PFSK-1 (cell line): ENCODE measurements around the gene TPCN1.

Experiments used
- FOXP2 ChIP-seq: optimal IDR thresholded peaks from 2 replicates; pipeline ENCODE3; 2011; ENCODE audit warnings: borderline replicate concordance, control low read depth, inconsistent platforms; ENCODE audit not compliant: insufficient read depth; ENCODE audit errors: extremely low read length, extremely low read depth
- POLR2AphosphoS5 ChIP-seq: IDR thresholded peaks from 2 replicates; pipeline ENCODE4 v1.6.1; 2012; ENCODE audit warnings: low read depth, mild to moderate bottlenecking, control low read depth, low read length, moderate library complexity
- SIN3A ChIP-seq: IDR thresholded peaks from 2 replicates; pipeline ENCODE4 v1.6.1; 2012; ENCODE audit warnings: mild to moderate bottlenecking, low read length, moderate library complexity, borderline replicate concordance; ENCODE audit not compliant: insufficient read depth
- TAF1 ChIP-seq: IDR thresholded peaks from 2 replicates; pipeline ENCODE4 v1.6.1; 2012; ENCODE audit warnings: low read length, control low read depth, borderline replicate concordance; ENCODE audit not compliant: insufficient read depth
- TF ChIP-seq, protein P1 (sequence below), 2 experiments: IDR thresholded peaks; 2 replicates each; pipeline versions ENCODE4 v1.6.1 to v1.8.0; 2011 to 2012; ENCODE audit warnings: low read depth in 2 of 2, low read length in 2 of 2, control low read depth in 1 of 2, inconsistent platforms in 1 of 2, mild to moderate bottlenecking in 1 of 2, moderate library complexity in 1 of 2; ENCODE audit not compliant: insufficient read depth in 1 of 2

TPCN1 gene

DNA sequence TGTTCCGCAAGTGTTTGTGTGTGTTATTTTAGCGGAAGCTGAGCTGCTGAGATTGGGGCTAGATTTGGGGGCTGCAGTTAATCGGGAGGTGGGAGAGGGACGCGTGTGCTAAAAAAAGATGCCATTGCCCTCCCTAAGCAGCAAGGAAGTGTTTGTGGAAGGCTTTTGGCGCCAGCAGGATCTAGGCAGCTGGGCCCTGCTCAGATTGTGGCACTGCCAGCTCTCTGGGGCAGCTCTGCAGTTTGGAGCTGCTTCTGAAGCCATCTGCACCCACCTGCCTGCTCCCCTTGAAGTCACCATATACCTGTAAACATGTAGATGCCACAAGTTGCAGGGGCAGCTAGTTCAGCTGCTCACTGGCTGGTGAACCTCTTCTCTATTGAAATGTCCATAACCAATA is 28.8 kb downstream of the TPCN1 start:
- no peak for TF ChIP-seq SIN3A
- TF ChIP-seq POLR2AphosphoS5, result no peak
- no peak for TF ChIP-seq TAF1
- TF ChIP-seq, protein P1, sequence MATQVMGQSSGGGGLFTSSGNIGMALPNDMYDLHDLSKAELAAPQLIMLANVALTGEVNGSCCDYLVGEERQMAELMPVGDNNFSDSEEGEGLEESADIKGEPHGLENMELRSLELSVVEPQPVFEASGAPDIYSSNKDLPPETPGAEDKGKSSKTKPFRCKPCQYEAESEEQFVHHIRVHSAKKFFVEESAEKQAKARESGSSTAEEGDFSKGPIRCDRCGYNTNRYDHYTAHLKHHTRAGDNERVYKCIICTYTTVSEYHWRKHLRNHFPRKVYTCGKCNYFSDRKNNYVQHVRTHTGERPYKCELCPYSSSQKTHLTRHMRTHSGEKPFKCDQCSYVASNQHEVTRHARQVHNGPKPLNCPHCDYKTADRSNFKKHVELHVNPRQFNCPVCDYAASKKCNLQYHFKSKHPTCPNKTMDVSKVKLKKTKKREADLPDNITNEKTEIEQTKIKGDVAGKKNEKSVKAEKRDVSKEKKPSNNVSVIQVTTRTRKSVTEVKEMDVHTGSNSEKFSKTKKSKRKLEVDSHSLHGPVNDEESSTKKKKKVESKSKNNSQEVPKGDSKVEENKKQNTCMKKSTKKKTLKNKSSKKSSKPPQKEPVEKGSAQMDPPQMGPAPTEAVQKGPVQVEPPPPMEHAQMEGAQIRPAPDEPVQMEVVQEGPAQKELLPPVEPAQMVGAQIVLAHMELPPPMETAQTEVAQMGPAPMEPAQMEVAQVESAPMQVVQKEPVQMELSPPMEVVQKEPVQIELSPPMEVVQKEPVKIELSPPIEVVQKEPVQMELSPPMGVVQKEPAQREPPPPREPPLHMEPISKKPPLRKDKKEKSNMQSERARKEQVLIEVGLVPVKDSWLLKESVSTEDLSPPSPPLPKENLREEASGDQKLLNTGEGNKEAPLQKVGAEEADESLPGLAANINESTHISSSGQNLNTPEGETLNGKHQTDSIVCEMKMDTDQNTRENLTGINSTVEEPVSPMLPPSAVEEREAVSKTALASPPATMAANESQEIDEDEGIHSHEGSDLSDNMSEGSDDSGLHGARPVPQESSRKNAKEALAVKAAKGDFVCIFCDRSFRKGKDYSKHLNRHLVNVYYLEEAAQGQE (IDR thresholded peaks at IDR 0.05; ENCODE audit: insufficient read depth in 1 of 2, low read depth in 2 of 2, low read length in 2 of 2), result no peak
- no peak for TF ChIP-seq FOXP2

DNA sequence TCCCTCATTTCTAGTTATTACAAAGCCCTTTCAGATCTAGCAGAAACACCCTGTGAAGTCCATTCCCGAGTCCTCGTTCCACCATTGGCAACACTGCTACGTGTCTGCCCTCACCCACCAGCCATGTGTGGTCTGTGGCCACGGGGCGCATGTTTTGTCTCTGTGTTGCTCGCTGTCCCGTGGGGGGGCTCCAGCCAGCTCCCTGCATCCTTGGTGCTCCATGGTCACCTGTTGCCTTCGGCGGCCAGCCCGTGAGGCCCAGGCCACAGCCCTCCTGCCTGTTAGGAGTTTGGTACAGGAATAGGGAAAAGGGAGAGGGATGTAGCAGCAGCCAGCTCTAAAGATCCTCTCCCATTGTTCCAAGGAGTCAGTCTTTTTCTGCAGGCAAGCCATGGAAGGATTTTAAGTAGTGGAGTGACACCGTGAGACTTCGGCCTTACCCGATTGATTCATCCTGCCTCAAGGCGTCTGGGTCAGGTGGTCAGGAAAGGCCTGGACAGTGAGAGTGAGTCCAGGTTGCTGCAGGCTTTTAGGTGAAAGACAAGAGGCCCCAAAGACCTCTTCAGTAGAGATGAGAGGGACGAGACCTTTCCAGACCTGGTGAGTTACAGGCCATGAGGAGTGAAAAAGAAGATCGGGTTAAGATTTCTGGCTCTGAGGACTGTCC is 30.3 kb downstream of the TPCN1 start:
- TF ChIP-seq FOXP2 (no peak), TAF1 (no peak), SIN3A (no peak), POLR2AphosphoS5 (no peak)
- TF ChIP-seq, protein P1 (IDR thresholded peaks at IDR 0.05; ENCODE audit: insufficient read depth in 1 of 2, low read depth in 2 of 2, low read length in 2 of 2), result no peak

DNA sequence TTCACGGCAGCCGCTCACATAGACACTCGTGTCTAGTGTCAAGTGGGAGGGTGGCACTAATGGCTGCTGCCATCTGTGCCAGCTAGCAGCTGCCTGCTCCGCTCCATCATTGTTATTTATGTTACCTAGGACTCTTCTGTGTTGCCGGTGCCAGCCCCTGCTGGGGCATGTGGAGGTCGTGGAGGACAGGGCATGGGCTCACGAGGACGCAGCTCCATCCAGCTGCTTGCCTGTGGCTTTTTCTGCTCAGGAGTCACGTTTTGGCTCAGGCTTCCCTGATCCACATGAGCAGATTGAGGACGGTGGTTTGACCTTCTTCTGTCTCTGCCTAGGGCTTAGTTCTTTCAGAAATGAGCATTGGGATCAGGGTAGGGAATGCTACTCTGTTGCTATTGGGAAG is 31.2 kb downstream of the TPCN1 start:
- no peak for TF ChIP-seq POLR2AphosphoS5
- TF ChIP-seq, protein P1 (IDR thresholded peaks at IDR 0.05; ENCODE audit: insufficient read depth in 1 of 2, low read depth in 2 of 2, low read length in 2 of 2), result no peak
- TF ChIP-seq TAF1, result no peak

DNA sequence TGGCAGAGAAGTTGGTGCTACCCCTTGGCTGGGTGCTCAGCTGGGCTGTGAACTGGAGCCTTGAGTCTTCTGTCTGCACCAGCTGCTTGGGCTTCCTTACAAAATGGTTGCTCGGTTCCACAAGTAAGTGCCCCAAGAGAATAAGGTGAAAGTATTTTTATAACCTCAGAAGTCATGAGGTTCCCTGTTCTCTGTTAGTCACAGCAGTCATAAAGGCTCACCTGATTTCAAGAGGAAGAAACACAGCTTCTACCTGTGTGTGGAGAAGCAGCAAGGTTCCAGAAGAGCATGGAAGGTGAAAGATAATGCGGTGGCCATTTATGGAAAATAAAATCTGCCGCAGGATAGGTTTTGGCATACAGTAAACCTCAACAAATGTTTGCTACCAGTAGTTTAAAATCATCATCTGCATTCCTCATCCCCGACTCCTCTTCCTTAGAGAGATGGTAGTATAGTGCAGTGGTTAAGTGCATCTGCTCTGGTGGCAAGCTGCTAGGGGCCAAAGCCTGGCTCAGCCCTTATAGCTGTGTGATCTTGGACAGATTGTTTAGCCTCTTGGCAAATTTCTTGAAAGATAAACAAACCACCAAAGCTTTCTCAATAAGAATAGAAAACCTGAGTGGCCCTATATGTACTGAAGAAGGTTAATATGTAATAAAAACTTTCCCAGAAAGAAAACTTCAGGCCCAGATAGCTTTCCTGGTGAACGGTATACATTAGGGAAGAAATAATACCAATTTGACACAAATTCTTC is 32.4 kb downstream of the TPCN1 start:
- TF ChIP-seq SIN3A, result no peak
- TF ChIP-seq POLR2AphosphoS5, result no peak
- no peak for TF ChIP-seq FOXP2

DNA sequence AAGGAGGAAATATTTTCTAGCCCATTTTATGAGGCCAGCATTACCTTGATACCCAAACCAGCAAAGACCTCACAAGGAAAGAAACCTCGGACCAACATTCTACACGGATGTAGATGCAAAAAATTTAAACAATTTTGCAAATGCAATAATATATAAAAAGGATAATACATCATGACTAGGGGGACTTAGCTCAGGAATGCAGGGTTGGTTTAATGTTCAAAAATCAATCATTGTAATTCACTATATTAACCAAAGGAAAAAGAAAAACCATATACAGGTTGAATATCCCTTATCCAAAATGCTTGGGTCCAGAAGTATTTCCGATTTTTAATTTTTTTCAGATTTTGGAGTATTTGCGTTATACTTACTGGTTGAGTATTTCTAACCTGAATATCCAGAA is 33.0 kb downstream of the TPCN1 start:
- no peak for TF ChIP-seq POLR2AphosphoS5
- TF ChIP-seq TAF1, result no peak
- no peak for TF ChIP-seq SIN3A
- TF ChIP-seq FOXP2, result no peak
- TF ChIP-seq, protein P1 (IDR thresholded peaks at IDR 0.05; ENCODE audit: insufficient read depth in 1 of 2, low read depth in 2 of 2, low read length in 2 of 2), result no peak
